AG08396 (cell line): ENCODE results near the gene LCN9.
"Not testable (repeated sequence)": the region's sequence is repeated elsewhere in the genome, so short reads cannot be mapped to it uniquely, and the experiment has no call there.

Source experiments
- DNase-seq: peaks from one replicate; pipeline ENCODE4 v3.0.0; 2012; ENCODE audit warnings: low spot score, mixed read lengths

LCN9 gene

GRCh38 chr9:135671591-135672041, 8.5 kb downstream of the LCN9 start:
- no peak for DNase-seq

GRCh38 chr9:135672786-135673185, 9.7 kb downstream of the LCN9 start:
- not testable (repeated sequence) for DNase-seq

- DNase-seq = no peak
These were observed 10.8 kb downstream of the LCN9 start for GRCh38 chr9:135673941-135674340.

- no peak for DNase-seq
These were observed 11.9 kb downstream of the LCN9 start for GRCh38 chr9:135674977-135675376.

- DNase-seq = no peak
These were observed 13.8 kb downstream of the LCN9 start for GRCh38 chr9:135676891-135677290.

GRCh38 chr9:135677641-135678168, 14.6 kb downstream of the LCN9 start:
- DNase-seq = no peak

GRCh38 chr9:135678236-135679017, 15.3 kb downstream of the LCN9 start:
- no peak for DNase-seq

GRCh38 chr9:135680056-135680455, 16.9 kb downstream of the LCN9 start:
- no peak for DNase-seq

- no peak for DNase-seq
These were observed 18.1 kb downstream of the LCN9 start for GRCh38 chr9:135681161-135681560.

- no peak for DNase-seq
These were observed 20.4 kb downstream of the LCN9 start for GRCh38 chr9:135683401-135684034.

GRCh38 chr9:135684691-135685090, 21.6 kb downstream of the LCN9 start:
- no peak for DNase-seq

GRCh38 chr9:135687216-135687615, 24.1 kb downstream of the LCN9 start:
- no peak for DNase-seq

- no peak for DNase-seq
These were observed 25.9 kb downstream of the LCN9 start for GRCh38 chr9:135689011-135689410.

GRCh38 chr9:135690836-135691570, 27.9 kb downstream of the LCN9 start:
- no peak for DNase-seq

GRCh38 chr9:135692410-135692809, 29.3 kb downstream of the LCN9 start:
- peak; percentile 49 for DNase-seq

GRCh38 chr9:135693265-135693664, 30.2 kb downstream of the LCN9 start:
- no peak for DNase-seq

- DNase-seq = no peak
These were observed 30.7 kb downstream of the LCN9 start for GRCh38 chr9:135693771-135694170.

GRCh38 chr9:135694414-135694813, 31.3 kb downstream of the LCN9 start:
- no peak for DNase-seq

GRCh38 chr9:135695036-135695435, 31.9 kb downstream of the LCN9 start:
- no peak for DNase-seq

- DNase-seq = no peak
These were observed 32.5 kb downstream of the LCN9 start for GRCh38 chr9:135695642-135696041.

- DNase-seq = no peak
These were observed 33.3 kb downstream of the LCN9 start for GRCh38 chr9:135696446-135696845.

GRCh38 chr9:135697226-135697625, 34.1 kb downstream of the LCN9 start:
- no peak for DNase-seq

GRCh38 chr9:135698236-135698635, 35.1 kb downstream of the LCN9 start:
- DNase-seq = no peak
